Epithelial cell of proximal tubule (primary cell): ENCODE measurements around the gene C19orf73. TPM values are rescaled to one million over a fixed set of nuclear protein-coding genes. Genes with fewer than 3 reads are reported as not detected.
A peak's percentile ranks its signal among the peaks of the same experiment; 100 is the strongest.
"Not testable (repeated sequence)": the region's sequence is repeated elsewhere in the genome, so short reads cannot be mapped to it uniquely, and the experiment has no call there.

Experiments
- DNase-seq: peaks from one replicate; pipeline ENCODE4 v3.0.0-alpha.2; 2011; ENCODE audit warnings: low read depth
- H3K4me3 ChIP-seq: 2 replicates; pipeline ENCODE4 v1.5.1; 2011; ENCODE audit warnings: low read depth, mild to moderate bottlenecking, low read length
- total RNA-seq: library from RNA; depleted of rRNA; stranded (reverse); fragments of >200 nt; gene quantifications from 2 replicates; pipeline ENCODE4 v1.2.3, GENCODE V29; 2015
- TF ChIP-seq, protein P1 (sequence below): conservative IDR thresholded peaks from 2 replicates; pipeline ENCODE4 v1.5.1; 2012; ENCODE audit warnings: low read depth, mild to moderate bottlenecking, low read length

C19orf73 gene
- total RNA-seq, 1 donor from 2014 or later: 10.3 TPM

DNA sequence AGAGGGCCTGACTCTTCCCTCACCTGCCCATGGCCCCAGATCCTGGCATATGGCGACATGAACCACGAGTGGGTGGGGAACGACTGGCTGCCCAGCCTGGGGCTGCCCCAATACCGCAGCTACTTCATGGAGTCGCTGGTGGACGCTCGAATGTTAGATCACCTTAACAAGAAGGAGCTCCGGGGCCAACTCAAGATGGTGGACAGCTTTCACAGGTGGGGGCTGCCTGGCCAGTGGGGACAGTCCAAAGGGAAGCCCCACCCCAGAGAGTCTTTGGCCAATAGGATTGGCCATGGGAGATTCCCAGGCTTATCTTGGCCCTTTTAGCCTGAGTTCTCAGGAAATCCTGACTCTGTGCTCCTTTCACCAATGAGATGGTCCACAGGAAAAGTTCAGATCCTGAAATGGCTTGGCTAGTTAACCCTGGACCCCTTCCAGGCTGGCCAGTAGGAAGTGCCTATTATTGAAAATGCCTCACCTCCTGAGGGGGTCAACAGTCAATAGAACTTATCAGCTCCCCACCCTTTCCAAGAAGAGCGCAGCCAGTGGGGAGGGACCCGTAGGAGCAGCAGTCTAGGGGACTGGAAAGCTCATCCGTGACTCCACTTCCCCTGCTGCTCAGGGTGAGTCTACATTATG, 29.2 kb upstream of the C19orf73 start:
- no peak overlapping the region for H3K4me3 ChIP-seq
- TF ChIP-seq, protein P1, sequence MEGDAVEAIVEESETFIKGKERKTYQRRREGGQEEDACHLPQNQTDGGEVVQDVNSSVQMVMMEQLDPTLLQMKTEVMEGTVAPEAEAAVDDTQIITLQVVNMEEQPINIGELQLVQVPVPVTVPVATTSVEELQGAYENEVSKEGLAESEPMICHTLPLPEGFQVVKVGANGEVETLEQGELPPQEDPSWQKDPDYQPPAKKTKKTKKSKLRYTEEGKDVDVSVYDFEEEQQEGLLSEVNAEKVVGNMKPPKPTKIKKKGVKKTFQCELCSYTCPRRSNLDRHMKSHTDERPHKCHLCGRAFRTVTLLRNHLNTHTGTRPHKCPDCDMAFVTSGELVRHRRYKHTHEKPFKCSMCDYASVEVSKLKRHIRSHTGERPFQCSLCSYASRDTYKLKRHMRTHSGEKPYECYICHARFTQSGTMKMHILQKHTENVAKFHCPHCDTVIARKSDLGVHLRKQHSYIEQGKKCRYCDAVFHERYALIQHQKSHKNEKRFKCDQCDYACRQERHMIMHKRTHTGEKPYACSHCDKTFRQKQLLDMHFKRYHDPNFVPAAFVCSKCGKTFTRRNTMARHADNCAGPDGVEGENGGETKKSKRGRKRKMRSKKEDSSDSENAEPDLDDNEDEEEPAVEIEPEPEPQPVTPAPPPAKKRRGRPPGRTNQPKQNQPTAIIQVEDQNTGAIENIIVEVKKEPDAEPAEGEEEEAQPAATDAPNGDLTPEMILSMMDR: no peak
- DNase-seq: no peak

DNA sequence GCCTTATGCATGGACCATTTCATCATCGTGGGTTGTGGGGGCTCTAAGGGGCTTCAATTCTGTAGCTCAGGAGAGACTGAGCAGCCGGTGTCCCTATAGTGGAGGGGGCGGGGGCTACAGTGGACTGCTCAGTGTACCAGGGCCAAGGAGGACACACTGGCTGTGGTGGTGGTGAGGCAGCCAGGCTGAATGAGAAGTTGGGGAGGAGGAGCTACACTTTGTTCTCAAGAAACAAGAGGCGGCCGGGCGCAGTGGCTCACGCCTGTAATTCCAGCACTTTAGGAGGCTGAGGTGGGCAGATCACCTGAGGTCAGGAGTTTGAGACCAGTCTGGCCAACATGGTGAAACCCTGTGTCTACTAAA, 27.4 kb upstream of the C19orf73 start:
- peak overlapping the region; percentile 36 for H3K4me3 ChIP-seq
- not testable (repeated sequence) for DNase-seq

DNA sequence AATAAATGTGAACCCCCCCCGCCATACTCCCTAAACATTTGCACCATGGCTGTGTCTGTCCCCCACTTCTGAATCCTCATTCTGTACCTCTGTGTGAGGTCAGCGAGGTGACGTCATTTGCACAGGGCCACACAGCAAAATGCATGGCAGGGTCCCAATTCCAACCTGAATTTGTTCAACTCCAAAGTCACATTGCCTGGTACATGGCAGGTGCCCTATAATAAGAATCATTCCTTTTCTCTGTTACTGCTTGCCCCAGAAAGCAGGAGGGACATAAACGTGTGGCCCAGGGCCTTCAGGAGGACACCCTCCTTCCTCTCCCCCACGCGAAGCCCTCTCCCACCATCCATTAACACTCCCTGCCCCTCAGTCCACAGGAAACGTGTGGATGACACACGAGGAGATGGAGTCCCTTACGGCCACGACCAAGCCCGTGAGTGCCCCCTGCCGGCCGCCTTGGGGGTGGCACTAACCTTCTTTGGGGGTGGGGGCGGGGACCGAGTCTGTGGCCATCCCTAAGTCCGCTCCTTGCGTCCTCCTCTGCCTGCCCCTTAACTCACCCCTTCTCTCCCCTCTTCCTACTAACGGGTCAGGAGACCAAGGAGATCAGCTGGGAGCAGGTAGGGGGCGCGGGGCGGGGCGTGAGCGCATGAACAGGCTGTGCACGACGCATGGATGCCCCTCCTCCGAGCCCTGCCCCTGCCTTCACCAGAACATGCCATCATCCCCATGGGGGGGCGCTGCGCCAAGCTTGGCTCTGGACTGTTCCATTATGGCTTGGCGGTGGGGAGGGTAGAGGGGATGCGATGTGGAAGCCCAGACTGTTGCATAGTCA, 26.8 kb upstream of the C19orf73 start:
- DNase-seq: no peak
- peak overlapping the region; percentile 36 for H3K4me3 ChIP-seq

DNA sequence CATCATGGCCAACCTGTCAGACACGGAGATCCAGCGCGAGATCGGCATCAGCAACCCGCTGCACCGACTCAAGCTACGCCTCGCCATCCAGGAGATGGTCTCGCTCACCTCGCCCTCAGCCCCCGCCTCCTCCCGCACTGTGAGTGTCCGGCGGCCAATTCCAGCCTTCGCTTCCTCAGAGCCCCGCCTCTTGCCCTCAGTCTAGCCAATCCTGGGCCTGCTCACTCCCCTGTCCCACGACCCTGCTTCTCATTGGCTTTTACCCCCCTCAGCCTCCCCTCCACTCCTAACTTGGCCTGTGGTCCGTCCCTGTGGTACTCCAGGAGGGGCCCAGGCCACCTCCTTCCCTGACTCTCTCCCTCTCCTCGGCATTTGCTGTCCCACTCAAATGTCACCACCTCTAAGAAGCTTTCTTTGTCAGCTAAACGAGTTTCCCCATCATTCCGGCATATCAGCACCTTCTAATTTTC, 24.0 kb upstream of the C19orf73 start:
- no peak for DNase-seq
- TF ChIP-seq, protein P1: no peak
- H3K4me3 ChIP-seq: peak overlapping the region; percentile 72

More for the DNA sequence above, 26.8 kb upstream of the C19orf73 start:
- TF ChIP-seq, protein P1: peak; percentile 81

DNA sequence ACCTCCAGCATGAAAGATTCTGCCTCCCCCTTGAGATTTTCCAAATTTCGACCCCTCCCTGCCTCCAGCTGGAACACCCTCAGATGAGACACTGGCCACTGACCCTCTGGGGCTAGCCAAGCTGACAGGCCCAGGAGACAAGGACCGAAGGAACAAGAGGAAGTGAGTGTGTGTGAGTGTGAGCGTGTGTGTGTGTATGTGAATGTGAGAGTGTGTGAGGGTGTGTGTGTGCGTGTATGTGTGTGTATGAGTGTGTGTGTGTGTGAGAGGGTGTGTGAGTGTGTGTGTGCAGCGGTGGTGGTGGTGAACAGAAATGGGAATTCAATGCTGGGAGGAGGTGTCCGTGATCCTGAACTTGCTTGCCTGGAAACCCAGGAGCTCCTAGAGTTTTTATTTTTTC, 22.4 kb upstream of the C19orf73 start:
- no peak for DNase-seq
- H3K4me3 ChIP-seq: no peak overlapping the region
- TF ChIP-seq, protein P1: no peak

DNA sequence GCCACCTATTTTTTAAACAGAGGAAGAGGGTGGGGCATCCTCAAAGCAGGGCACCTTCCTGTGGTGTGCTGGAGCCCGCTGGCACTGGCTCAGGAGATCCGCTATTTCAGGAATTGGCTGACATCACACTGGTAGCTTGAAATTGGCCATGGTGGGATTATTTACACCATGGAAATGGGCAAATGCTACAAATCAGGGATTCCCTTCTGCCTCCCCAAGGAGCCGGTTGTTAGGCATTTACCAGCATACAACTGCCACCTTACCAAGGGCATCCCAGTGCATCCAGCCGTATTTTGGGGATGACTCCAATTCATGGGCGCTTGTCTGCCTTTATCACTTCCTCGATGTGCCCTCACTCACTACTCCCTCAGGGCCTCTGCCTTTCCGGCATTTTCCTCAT, 22.0 kb upstream of the C19orf73 start:
- DNase-seq: no peak
- TF ChIP-seq, protein P1: no peak
- H3K4me3 ChIP-seq: no peak overlapping the region

DNA sequence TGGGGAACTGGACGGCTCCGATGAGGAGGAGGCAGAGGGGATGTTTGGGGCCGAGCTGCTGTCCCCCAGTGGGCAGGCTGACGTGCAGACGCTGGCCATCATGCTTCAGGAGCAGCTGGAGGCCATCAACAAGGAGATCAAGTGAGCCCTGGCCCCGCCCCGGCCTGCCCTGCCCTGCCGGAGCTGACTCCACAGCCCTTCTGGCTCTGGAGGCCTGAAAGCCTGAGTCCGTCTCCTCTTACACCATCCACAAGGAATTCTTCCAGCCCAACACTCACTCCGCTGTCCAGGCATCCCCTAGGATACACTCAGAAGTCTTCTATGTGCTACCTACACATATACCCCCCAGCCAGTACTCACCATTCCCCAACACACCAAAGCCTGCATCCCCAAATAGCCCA, 17.8 kb upstream of the C19orf73 start:
- DNase-seq: no peak
- H3K4me3 ChIP-seq: no peak overlapping the region
- TF ChIP-seq, protein P1: no peak
